Measurements from ENCODE around the gene RRP1B. TPM values are rescaled to one million over a fixed set of nuclear protein-coding genes. Genes with fewer than 3 reads are reported as not detected.

RRP1B gene
- total and polyA plus RNA-seq, 2 of the 13 experiments (the other 11 are each of a cell fraction or from before 2014, with no cell fraction given): 16.3 to 46.2 TPM

- FAIRE-seq (no peak), ATAC-seq (no peak), DNase-seq (ENCODE audit: low spot score) (no peak)
- TF ChIP-seq CBFB (CRISPR knock-in tag; IDR thresholded peaks at IDR 0.05): no peak
- TF ChIP-seq HBP1 (CRISPR knock-in tag; IDR thresholded peaks at IDR 0.05; ENCODE audit: low read depth): no peak
- no peak for TF ChIP-seq FOXA3 (CRISPR knock-in tag; IDR thresholded peaks at IDR 0.05)
- TF ChIP-seq ZNF263 (CRISPR knock-in tag; IDR thresholded peaks at IDR 0.05): no peak
- no peak for TF ChIP-seq RCOR2 (CRISPR knock-in tag; IDR thresholded peaks at IDR 0.05)
- no peak for TF ChIP-seq HOXA7 (CRISPR knock-in tag; IDR thresholded peaks at IDR 0.05)
- TF ChIP-seq ZNF512 (CRISPR knock-in tag; IDR thresholded peaks at IDR 0.05): no peak
- TF ChIP-seq RELA (CRISPR knock-in tag; IDR thresholded peaks at IDR 0.05): no peak
- no peak for TF ChIP-seq THAP7 (CRISPR knock-in tag; IDR thresholded peaks at IDR 0.05)
- no peak for TF ChIP-seq KLF15 (CRISPR knock-in tag; IDR thresholded peaks at IDR 0.05; ENCODE audit: borderline replicate concordance)
- TF ChIP-seq BRCA1 (CRISPR knock-in tag; IDR thresholded peaks at IDR 0.05): no peak
- TF ChIP-seq ZNF770 (CRISPR knock-in tag; IDR thresholded peaks at IDR 0.05): no peak
- BruUV-seq (replicated peaks): no TSS peak
- intact Hi-C loops (cut with micrococcal nuclease; ENCODE audit: unreplicated experiment): no loop called here
- Histone ChIP-seq H3K36me3 (replicated peaks in 1 of 2; ENCODE audit: control insufficient read depth in 1 of 2, insufficient read depth in 2 of 2, low read length in 2 of 2) (no peaks in the 10 kb centered on the region), H3K4me1 (ENCODE audit: insufficient read depth, low read length) (peaks cover 7% of the 10 kb centered on the region), H3K9me3 (ENCODE audit: low read length) (no peaks in the 10 kb centered on the region), H3K4me3 (replicated peaks in 1 of 3; ENCODE audit: insufficient read depth in 1 of 3, low read depth in 2 of 3, low read length in 3 of 3) (no peak overlapping the region), H3K27ac (ENCODE audit: extremely low read length, insufficient read depth, low read length) (no peak overlapping the region), H4K20me1 (ENCODE audit: insufficient read depth, low read length) (no peaks in the 10 kb centered on the region), H3K4me2 (ENCODE audit: low read depth, low read length) (no peak overlapping the region), H2AFZ (ENCODE audit: low read length) (no peak overlapping the region), H3K27me3 (ENCODE audit: control insufficient read depth in 1 of 2, insufficient read depth in 2 of 2, low read length in 2 of 2) (no peaks in the 10 kb centered on the region), H3K9ac (ENCODE audit: insufficient read depth, low read depth, low read length) (no peak overlapping the region), H3K79me2 (ENCODE audit: insufficient read depth, low read length) (peaks cover 5% of the 10 kb centered on the region)
- CTCF ChIA-PET (ENCODE audit: low intra/inter-chr PET ratio, low total read pairs): no interaction called here
- POLR2A ChIA-PET: no interaction called here
- 92% methylated on average over 7 of the region's 7 CpGs for WGBS (ENCODE audit: low lambda C conversion rate)
- in situ Hi-C loops (cut with HindIII; ENCODE audit: extremely low pct_ligation_motif_present, low pct_unique_long_range_greater_than_20kb): no loop called here
These were observed 4.4 kb upstream of the RRP1B start for GRCh38 chr21:43654806-43655489.
